ENCODE data around the gene PDP2.

Gene PDP2

DNA sequence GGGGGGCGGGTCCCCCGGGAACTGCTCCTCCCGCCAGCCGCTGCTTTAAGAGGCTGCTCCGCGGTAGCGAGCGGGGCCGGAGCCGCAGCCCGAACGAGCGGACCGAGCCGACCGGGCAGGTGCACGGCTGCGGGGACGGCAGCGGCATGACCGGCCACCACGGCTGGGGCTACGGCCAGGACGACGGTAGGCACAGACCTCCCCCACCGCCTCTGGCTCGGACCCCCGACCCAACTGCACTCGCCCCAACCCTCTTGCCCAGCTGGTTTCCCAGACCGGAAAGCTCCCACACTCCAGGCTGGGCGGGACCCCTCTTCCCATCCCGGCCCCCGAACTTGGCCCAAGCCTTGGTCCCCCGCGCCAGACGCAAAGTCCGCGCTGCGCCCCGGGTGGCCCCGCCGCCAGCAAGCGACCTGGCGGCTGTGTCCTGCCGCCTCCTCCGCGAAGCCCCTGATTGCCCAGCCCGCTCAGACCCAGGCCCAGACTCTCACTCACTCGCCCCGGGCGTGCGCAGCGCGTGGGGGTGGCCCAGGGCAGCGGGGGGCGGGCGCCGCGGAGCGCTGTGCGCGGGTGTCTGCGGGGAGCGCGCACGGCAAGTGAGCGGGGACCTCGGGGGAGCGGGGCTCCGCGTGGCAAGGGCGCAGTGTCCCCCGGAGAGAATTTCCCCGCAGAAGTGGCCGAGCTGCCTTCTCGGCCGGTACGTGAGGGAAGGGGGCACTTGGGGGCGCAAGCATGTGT lies 35.8 kb upstream of the PDP2 start, which contains the start of gene CA7:
Gene CA7 (plus strand): TSS at position 73 of the 738 bp plus-strand sequence. CDS start 74 bp downstream, at position 147.
- TF ChIP-seq, protein P1, sequence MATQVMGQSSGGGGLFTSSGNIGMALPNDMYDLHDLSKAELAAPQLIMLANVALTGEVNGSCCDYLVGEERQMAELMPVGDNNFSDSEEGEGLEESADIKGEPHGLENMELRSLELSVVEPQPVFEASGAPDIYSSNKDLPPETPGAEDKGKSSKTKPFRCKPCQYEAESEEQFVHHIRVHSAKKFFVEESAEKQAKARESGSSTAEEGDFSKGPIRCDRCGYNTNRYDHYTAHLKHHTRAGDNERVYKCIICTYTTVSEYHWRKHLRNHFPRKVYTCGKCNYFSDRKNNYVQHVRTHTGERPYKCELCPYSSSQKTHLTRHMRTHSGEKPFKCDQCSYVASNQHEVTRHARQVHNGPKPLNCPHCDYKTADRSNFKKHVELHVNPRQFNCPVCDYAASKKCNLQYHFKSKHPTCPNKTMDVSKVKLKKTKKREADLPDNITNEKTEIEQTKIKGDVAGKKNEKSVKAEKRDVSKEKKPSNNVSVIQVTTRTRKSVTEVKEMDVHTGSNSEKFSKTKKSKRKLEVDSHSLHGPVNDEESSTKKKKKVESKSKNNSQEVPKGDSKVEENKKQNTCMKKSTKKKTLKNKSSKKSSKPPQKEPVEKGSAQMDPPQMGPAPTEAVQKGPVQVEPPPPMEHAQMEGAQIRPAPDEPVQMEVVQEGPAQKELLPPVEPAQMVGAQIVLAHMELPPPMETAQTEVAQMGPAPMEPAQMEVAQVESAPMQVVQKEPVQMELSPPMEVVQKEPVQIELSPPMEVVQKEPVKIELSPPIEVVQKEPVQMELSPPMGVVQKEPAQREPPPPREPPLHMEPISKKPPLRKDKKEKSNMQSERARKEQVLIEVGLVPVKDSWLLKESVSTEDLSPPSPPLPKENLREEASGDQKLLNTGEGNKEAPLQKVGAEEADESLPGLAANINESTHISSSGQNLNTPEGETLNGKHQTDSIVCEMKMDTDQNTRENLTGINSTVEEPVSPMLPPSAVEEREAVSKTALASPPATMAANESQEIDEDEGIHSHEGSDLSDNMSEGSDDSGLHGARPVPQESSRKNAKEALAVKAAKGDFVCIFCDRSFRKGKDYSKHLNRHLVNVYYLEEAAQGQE (IDR thresholded peaks at IDR 0.05; ENCODE audit: insufficient read depth in 1 of 2, low read depth in 2 of 2, low read length in 2 of 2), result no peak
- TF ChIP-seq FOXP2 (optimal IDR thresholded peaks at IDR 0.05; ENCODE audit: borderline replicate concordance, extremely low read depth, extremely low read length, insufficient read depth) (no peak), TAF1 (IDR thresholded peaks at IDR 0.05; ENCODE audit: borderline replicate concordance, insufficient read depth, low read length) (no peak), POLR2AphosphoS5 (IDR thresholded peaks at IDR 0.05; ENCODE audit: low read depth, low read length) (no peak), SIN3A (IDR thresholded peaks at IDR 0.05; ENCODE audit: borderline replicate concordance, insufficient read depth, low read length) (no peak)

DNA sequence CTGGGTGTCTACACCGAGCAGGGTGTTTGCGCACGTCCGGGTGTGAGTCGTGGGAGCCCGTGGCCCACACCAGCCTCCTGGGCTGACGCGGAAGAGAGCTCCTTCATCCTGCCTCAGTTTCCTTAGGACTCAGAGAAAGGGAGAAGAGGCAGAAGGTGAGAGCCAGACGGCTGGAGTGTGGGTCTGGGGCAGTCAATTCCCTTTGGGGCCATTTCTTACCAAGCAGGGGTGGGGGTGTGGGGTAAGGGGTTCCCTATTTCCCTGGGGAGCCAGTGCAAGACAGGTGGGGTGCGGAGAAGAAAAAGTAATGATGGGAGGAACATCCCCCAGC lies 35.3 kb upstream of the PDP2 start:
- TF ChIP-seq FOXP2 (optimal IDR thresholded peaks at IDR 0.05; ENCODE audit: borderline replicate concordance, extremely low read depth, extremely low read length, insufficient read depth) (no peak), POLR2AphosphoS5 (IDR thresholded peaks at IDR 0.05; ENCODE audit: low read depth, low read length) (no peak)

DNA sequence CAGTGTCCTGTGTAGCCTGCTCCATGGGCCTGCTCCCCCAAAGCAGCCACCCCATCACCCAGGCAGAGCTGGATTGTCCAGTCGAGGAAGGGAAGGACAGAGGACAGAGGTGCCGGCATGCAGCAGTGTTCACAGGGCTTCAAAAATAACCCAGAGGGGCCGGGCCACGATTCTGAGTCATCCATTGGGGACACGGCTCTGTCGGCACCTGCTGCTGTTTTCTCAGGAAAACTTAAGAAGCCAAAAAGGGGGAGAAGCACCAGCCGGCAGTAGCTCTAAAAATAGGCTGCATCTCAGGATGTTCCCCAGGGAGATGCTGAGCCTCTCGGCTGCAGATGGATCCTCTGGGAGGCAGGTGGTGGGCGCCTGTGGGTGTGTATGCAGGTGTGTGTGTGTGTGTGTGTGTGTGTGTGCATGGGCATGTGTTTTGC lies 34.5 kb upstream of the PDP2 start:
- no peak for TF ChIP-seq TAF1 (IDR thresholded peaks at IDR 0.05; ENCODE audit: borderline replicate concordance, insufficient read depth, low read length)
- TF ChIP-seq, protein P1 (IDR thresholded peaks at IDR 0.05; ENCODE audit: insufficient read depth in 1 of 2, low read depth in 2 of 2, low read length in 2 of 2), result no peak
- no peak for TF ChIP-seq FOXP2 (optimal IDR thresholded peaks at IDR 0.05; ENCODE audit: borderline replicate concordance, extremely low read depth, extremely low read length, insufficient read depth)
- TF ChIP-seq SIN3A (IDR thresholded peaks at IDR 0.05; ENCODE audit: borderline replicate concordance, insufficient read depth, low read length), result no peak
- TF ChIP-seq POLR2AphosphoS5 (IDR thresholded peaks at IDR 0.05; ENCODE audit: low read depth, low read length), result no peak

DNA sequence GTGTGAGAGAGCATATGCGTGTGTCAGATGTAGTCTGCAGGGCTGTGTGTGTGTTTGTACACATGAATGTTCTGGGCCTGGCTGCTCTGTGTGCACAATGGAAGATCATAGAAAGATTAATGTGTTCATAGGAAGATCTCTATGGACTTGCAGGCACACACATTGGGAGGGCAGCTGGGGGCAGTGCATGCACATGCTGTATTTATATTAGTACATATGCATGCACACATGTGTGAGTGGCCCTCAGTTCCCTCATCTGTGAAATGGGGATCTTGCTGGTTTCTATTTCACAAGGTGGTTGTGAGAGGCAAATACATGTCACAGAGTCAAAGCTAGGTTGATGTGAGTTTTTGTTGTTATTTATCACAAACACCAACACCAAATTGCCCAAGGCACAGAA lies 34.0 kb upstream of the PDP2 start:
- TF ChIP-seq, protein P1 (IDR thresholded peaks at IDR 0.05; ENCODE audit: insufficient read depth in 1 of 2, low read depth in 2 of 2, low read length in 2 of 2), result no peak
- TF ChIP-seq POLR2AphosphoS5 (IDR thresholded peaks at IDR 0.05; ENCODE audit: low read depth, low read length) (no peak), FOXP2 (optimal IDR thresholded peaks at IDR 0.05; ENCODE audit: borderline replicate concordance, extremely low read depth, extremely low read length, insufficient read depth) (no peak), SIN3A (IDR thresholded peaks at IDR 0.05; ENCODE audit: borderline replicate concordance, insufficient read depth, low read length) (no peak), TAF1 (IDR thresholded peaks at IDR 0.05; ENCODE audit: borderline replicate concordance, insufficient read depth, low read length) (no peak)

DNA sequence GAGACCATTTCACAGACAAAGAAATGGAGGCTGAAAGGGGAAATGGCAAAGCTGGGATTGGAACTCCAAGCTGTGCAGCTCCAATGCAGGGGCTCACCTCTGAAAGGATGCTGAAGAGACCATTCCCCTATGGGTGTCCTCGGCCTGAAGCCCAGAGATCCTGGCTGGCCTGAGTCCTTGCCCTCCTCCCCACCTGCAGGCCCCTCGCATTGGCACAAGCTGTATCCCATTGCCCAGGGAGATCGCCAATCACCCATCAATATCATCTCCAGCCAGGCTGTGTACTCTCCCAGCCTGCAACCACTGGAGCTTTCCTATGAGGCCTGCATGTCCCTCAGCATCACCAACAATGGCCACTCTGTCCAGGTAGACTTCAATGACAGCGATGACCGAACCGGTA lies 33.5 kb upstream of the PDP2 start:
- no peak for TF ChIP-seq FOXP2 (optimal IDR thresholded peaks at IDR 0.05; ENCODE audit: borderline replicate concordance, extremely low read depth, extremely low read length, insufficient read depth)
- TF ChIP-seq, protein P1 (IDR thresholded peaks at IDR 0.05; ENCODE audit: insufficient read depth in 1 of 2, low read depth in 2 of 2, low read length in 2 of 2), result no peak
- no peak for TF ChIP-seq TAF1 (IDR thresholded peaks at IDR 0.05; ENCODE audit: borderline replicate concordance, insufficient read depth, low read length)
- no peak for TF ChIP-seq POLR2AphosphoS5 (IDR thresholded peaks at IDR 0.05; ENCODE audit: low read depth, low read length)
- TF ChIP-seq SIN3A (IDR thresholded peaks at IDR 0.05; ENCODE audit: borderline replicate concordance, insufficient read depth, low read length), result no peak

All from PFSK-1 (cell line).